Cardiac muscle cell (in vitro differentiated cells and primary cell): ENCODE data around the gene SYT7. TPM values are rescaled to one million over a fixed set of nuclear protein-coding genes. Genes with fewer than 3 reads are reported as not detected.
A peak's percentile ranks its signal among the peaks of the same experiment; 100 is the strongest.

Source experiments
- DNase-seq, 2 donors: peaks; one replicate each; pipeline versions ENCODE4 v3.0.0 to v3.0.0-alpha.2; 2010 to 2017; ENCODE audit warnings: low read depth in 1 of 2, low spot score in 1 of 2
- H3K27ac ChIP-seq: fragments of 200-600 bp; sonication (generic); 2 replicates; pipeline ENCODE4 v1.5.1; 2016
- H3K27me3 ChIP-seq: fragments of 200-600 bp; sonication (generic); 2 replicates; pipeline ENCODE4 v1.6.0; 2016; ENCODE audit warnings: control low read depth
- H3K36me3 ChIP-seq: fragments of 200-600 bp; sonication (generic); 2 replicates; pipeline ENCODE4 v1.5.1; 2016; ENCODE audit warnings: control low read depth
- H3K4me1 ChIP-seq: fragments of 200-600 bp; sonication (generic); 2 replicates; pipeline ENCODE4 v1.8.1; 2017; ENCODE audit warnings: low read depth, mild to moderate bottlenecking, mixed run types
- H3K4me3 ChIP-seq: fragments of 200-600 bp; sonication (generic); 2 replicates; pipeline ENCODE4 v1.5.1; 2016; ENCODE audit warnings: mild to moderate bottlenecking
- H3K9me3 ChIP-seq: fragments of 200-600 bp; sonication (generic); 2 replicates; pipeline ENCODE4 v1.5.1; 2017; ENCODE audit warnings: low read depth, mild to moderate bottlenecking, control low read depth
- CTCF ChIP-seq: IDR thresholded peaks from 2 replicates; pipeline ENCODE4 v1.5.1; 2012; ENCODE audit warnings: low read depth, mild to moderate bottlenecking, low read length
- polyA plus RNA-seq: library from polyadenylated mRNA; unstranded; fragments of >200 nt; fragmentation: Nextera tagmentation; extraction: Ambion mirVana; gene quantifications from 2 replicates; pipeline ENCODE4 v1.2.1, GENCODE V29; 2016
- total RNA-seq: library from RNA; depleted of rRNA; stranded (reverse); fragments of >200 nt; gene quantifications from 2 replicates; pipeline ENCODE4 v1.2.3, GENCODE V29; 2016

SYT7 gene
- total and polyA plus RNA-seq, 2 experiments from 2014 or later = 6.3 to 12.1 TPM

GRCh38 chr11:61627850-61628661 lies 47.2 kb upstream of the SYT7 start:
- Histone ChIP-seq H3K4me1 (peaks cover 6% of the 10 kb centered on the region), H3K27ac (no peak overlapping the region), H3K4me3 (no peak overlapping the region), H3K9me3 (no peaks in the 10 kb centered on the region), H3K27me3 (no peaks in the 10 kb centered on the region), H3K36me3 (no peaks in the 10 kb centered on the region)
- DNase-seq = peak; percentile 82 to 88
- TF ChIP-seq CTCF = peak; percentile 92

GRCh38 chr11:61626580-61627380 lies 45.9 kb upstream of the SYT7 start:
- peaks cover 6% of the 10 kb centered on the region for H3K4me1 ChIP-seq
- no peak for TF ChIP-seq CTCF
- peak in 1 of 2 donors; percentile 91 for DNase-seq
- H3K4me3 ChIP-seq = no peak overlapping the region
- H3K27ac ChIP-seq = peak overlapping the region; percentile 88
- H3K9me3 ChIP-seq = no peaks in the 10 kb centered on the region
- no peaks in the 10 kb centered on the region for H3K27me3 ChIP-seq
- H3K36me3 ChIP-seq = no peaks in the 10 kb centered on the region

- H3K4me3 ChIP-seq = no peak overlapping the region
- no peak for TF ChIP-seq CTCF
- no peak overlapping the region for H3K27ac ChIP-seq
- DNase-seq = no peak
- H3K27me3 ChIP-seq = no peaks in the 10 kb centered on the region
- H3K4me1 ChIP-seq = peaks cover 6% of the 10 kb centered on the region
- no peaks in the 10 kb centered on the region for H3K36me3 ChIP-seq
- H3K9me3 ChIP-seq = no peaks in the 10 kb centered on the region
Measured at GRCh38 chr11:61625525-61625924, 44.6 kb upstream of the SYT7 start.

- H3K27ac ChIP-seq = no peak overlapping the region
- no peak for TF ChIP-seq CTCF
- H3K4me1 ChIP-seq = peaks cover 7% of the 10 kb centered on the region
- no peaks in the 10 kb centered on the region for H3K36me3 ChIP-seq
- no peaks in the 10 kb centered on the region for H3K27me3 ChIP-seq
- no peak overlapping the region for H3K4me3 ChIP-seq
- no peaks in the 10 kb centered on the region for H3K9me3 ChIP-seq
- DNase-seq = no peak
Measured at GRCh38 chr11:61621917-61622585, 41.2 kb upstream of the SYT7 start.

- Histone ChIP-seq H3K9me3 (no peaks in the 10 kb centered on the region), H3K27me3 (no peaks in the 10 kb centered on the region), H3K36me3 (no peaks in the 10 kb centered on the region), H3K4me3 (no peak overlapping the region), H3K4me1 (peaks cover 3% of the 10 kb centered on the region), H3K27ac (no peak overlapping the region)
- TF ChIP-seq CTCF = no peak
- DNase-seq = no peak
Measured at GRCh38 chr11:61619471-61620226, 38.8 kb upstream of the SYT7 start.
